Stimulated activated naive CD4-positive, alpha-beta T cell (primary cell): ENCODE data around the gene ARF1.
"Not testable (repeated sequence)": the region's sequence is repeated elsewhere in the genome, so short reads cannot be mapped to it uniquely, and the experiment has no call there.

ENCODE experiments used
- DNase-seq, 6 experiments: peaks; one replicate each; lab custom pipeline; 2025; lab: John Stamatoyannopoulos, UW

The ARF1 gene

DNA sequence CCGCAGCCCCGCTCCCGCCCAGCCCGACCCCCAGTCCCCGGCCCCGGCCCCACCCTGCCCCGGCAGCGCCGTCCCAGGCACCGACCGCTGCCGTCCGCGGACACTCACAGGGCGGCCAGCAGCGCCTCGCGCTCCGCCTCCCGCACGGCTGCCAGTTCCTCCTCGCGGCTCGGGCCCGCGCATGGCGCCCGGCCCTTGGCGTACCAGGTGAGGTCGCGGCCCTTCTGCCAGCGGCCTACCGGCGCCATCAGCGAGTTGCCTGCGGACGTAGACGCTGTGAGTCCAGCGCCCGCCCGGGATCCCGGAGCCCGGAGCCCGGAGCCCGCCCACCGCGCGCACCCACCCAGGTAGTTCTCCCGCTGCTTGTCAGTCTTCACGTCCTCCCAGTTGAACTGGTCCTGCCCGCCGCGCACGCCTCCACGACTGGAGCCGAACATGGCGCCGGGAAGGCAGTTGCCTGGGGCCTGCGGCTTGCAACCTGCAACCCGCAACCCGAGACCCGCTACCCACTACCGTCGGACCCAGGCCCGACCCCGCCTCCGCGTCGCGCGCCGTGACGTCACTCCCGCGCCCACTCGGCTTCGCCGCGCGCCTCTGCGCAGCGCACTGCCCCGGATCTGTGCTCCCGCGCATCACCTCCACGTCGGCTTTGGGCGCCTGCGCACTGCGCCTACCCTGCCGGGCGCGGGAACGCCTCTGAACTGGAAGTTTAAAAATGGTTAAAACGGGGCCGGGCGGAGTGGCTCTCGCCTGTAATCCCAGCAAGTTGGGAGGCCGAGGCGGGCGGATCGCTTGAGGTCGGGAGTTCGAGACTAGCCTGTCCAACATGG lies 20.5 kb downstream of the ARF1 start, which contains the start of gene C1orf35:
Gene C1orf35 (minus strand): TSS at position 535 of the 830 bp plus-strand sequence. CDS start 98 bp downstream, at position 437.
- peak; percentile 89 to 94 (median 92) for DNase-seq

DNA sequence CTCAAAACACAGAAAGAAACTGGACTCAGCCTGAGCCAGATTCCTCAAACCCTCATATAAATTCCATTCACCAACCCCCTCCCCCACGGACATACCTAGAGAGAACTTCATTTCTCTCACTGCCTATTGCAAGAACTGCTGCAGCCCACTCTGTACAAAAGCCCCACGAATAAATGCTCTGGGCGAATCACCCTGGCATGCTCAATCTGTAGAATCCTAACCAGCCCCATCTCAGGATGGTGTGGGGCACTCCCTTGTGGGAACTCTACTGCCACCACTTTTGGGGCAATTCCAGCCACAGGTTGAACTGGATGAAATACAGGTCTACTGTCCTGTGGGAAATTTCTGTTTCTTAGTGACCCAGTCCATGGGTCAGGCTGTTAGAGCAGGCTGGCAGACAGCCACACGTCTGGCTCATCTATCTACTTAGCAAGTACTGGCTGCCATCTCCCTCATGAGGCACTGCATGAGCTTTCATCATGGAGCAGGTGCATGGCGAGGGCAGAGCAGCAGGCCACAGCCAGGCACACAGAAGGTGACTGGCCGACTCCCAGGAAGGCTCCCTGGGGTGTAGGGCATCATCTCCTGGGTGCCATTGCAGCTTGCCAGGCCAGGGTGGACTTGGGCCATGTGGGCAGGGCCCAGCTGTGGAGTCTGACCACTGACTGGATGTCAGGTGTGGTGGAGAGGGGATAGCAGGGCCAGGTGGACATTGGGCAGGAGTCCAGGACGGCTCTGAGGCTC lies 22.2 kb downstream of the ARF1 start:
- DNase-seq: no peak

- DNase-seq: no peak
Measured at GRCh38 chr1:228105270-228105995, 22.9 kb downstream of the ARF1 start.

- no peak for DNase-seq
Measured at GRCh38 chr1:228105996-228106799, 23.7 kb downstream of the ARF1 start.

GRCh38 chr1:228106800-228107054 lies 24.2 kb downstream of the ARF1 start:
- DNase-seq: no peak

DNA sequence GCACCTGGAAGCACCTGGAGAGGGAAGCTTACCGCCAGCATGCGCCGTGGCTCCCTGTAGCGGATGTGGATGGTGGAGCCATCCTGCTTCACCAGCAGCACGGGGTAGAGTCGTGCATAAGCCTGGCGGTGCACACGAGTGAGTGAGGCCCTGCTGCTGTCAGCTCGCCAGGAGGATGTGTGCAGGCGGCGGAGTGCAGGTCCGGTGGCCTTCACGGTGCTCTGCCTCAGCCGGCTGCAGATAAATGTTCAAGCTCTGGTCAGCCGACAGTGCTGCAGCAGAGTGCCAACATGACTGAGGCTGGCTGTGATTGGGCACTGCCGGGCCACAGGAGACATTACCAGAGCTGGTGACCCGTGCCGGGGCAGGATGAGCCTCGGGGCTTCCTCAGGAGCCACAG lies 25.1 kb downstream of the ARF1 start:
- no peak for DNase-seq

DNA sequence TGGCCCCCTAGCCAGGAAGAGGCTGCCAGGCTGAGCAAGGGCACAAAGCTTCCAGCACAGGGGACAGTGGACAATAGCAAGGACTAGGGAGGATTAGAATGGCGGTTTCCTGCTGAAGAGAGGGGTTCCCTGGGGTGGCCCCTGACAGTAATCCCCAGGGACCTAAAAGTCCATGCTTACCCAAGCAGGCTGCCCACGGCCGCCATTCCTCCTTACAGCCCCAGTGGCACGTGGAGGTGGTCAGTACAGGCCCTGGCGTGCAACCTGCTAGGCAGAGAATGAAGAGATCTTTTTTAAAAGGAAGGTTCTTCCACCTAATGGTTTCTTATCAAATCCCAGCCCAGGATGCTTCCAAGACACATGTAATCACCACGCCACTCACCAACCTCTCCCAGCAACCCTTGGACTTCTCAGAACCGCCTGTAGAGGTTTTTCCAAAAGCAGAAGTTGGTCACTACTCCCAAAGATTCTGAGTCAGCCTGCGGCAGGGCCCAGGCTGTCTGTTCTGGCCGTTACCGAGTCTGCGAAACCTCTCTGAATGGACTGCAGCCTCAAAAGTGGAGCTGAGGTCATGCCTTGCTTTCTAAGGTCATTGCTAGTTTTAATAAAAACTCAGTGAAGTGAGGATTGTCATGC lies 25.7 kb downstream of the ARF1 start:
- no peak for DNase-seq

DNA sequence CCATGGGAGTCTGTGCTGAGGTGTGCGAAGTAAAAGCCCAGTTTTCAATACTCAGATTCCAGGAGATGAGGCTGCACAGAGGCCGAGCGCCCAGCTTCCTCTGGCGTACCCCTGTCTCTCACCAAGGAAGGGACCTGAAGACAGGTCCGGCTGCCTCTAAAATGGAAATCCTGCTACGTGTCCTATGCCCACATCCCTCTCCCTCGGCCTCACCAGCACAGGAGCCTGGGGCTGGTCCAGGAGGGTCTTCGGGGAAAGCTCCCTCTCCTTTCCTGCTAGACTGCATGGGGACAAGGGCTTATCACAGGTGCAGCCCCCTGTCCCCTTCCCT lies 26.2 kb downstream of the ARF1 start:
- DNase-seq: no peak

DNA sequence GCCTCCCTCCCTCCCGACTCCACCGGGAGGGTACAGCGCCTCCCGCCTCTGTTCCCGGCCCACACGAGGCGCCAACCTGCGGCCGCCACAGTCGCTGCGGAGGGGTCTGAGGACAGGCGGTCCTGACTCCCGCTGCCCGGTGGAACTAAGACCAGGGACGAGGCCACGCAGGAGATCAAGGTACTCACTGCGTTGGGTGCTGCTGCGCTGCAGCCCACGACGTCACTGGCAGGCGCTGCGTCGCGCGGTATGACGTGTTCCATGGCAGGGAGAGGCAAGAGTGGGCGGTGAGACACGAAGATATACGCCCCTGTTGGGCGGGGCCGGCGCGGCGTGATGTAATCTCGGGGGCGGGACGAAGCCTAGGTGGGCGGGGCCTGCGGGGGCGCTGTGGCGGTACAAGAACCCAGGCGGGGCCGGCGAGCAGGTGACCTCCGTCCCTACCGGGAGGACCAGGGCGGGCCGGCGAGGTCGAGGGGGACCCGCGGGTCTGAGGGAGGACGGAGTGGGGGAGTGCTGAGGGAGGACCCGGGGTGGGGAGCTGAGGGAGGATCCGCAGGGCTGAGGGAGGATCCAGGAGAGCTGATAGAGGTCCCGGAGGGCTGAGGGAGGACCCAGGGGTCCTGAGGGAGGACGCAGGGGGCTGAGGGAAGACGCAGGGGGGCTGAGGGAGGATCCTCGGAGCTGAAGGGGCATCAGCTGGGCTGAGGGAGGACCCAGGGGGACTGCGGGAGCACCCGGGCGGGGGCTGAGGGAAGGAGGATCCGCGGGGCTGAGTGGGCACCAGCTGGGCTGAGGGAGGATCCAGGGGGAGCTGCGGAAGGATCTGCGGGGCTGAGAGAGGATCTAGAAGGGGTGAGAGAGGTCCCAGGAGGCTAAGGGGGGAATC lies 26.8 kb downstream of the ARF1 start, which contains the start of gene MRPL55:
Gene MRPL55 (minus strand): TSS at position 227 of the 889 bp plus-strand sequence. CDS start 1,039 bp downstream, outside the sequence.
- DNase-seq: peak; percentile 95 to 99 (median 98)

- DNase-seq: no peak
Measured at GRCh38 chr1:228109962-228110488, 27.5 kb downstream of the ARF1 start.

DNA sequence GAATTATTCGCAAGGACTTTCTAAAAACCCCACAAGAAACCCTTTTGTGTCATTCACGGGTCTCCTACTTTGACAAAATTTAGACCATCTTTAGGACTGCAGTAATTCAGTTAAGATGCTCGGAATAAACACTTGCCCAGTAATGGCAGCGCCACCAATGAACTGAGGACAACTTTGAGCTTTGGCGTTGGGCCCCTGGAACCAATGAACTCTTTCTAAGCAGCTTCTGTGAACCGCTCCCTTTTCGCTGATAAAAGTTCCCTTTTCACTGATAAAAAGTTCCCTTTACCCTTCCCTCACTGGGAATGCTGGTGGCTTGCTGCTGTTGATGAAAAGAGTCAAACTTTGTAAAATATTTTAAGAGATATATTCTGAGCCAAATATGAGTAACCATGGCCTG lies 28.0 kb downstream of the ARF1 start:
- DNase-seq: no peak

- DNase-seq: not testable (repeated sequence)
Measured at GRCh38 chr1:228111315-228111714, 28.8 kb downstream of the ARF1 start.

GRCh38 chr1:228112167-228112566 lies 29.7 kb downstream of the ARF1 start:
- DNase-seq: no peak

DNA sequence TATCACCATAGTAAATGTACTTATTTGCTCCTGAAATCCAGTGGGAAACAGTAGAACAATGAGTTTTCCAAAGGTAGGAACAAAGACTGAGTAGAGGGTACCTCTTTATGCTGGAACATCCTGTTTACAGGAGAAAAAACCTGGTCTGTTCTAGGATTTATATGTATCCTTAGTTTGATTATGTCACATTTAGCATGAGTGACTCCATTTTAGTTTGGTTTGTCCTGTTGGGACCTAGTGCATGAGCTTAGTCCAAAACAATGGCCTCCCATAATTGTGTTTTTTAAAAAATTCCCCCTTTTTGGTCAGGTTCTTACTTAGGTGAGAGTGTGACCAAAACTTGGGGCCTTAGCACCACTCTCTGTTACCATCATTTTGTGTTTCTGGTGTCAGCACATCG lies 30.1 kb downstream of the ARF1 start:
- DNase-seq: no peak

- DNase-seq: no peak
Measured at GRCh38 chr1:228114827-228115226, 32.3 kb downstream of the ARF1 start.

- no peak for DNase-seq
Measured at GRCh38 chr1:228117335-228117734, 34.8 kb downstream of the ARF1 start.

GRCh38 chr1:228118040-228118439 lies 35.5 kb downstream of the ARF1 start:
- no peak for DNase-seq

GRCh38 chr1:228120351-228120750 lies 37.8 kb downstream of the ARF1 start:
- DNase-seq: no peak

DNA sequence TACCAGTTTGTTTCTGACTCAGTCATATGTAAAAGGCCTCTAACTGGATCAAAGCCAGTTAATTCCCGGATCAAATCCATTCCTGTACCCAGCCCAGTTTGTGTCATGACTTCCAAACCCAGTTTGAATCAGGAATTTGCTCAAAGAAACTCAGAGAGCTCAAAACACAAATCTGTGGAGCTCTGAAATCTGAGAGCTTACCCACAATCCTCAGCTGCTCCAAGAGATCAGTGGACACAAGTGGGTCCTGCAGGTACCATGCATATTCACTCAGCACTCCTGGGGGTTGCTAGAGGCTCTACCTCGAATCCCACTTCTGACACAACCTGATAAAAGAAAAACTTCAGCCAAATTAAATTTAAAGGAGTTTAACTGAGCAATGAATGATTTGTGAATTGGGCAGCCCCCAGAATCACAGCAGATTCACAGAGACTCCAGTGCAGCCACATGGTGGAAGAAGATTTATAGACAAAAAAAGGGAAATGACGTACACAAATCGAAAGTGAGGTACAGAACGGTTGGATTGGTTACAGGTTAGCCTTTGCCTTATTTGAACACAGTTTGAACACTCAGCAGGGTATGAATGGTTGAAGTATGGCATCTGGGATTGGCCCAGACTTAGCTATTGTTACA lies 38.5 kb downstream of the ARF1 start:
- DNase-seq: no peak
